ENCODE measurements around the gene ATG5. TPM values are rescaled to one million over a fixed set of nuclear protein-coding genes. Genes with fewer than 3 reads are reported as not detected.

ATG5 gene
- polyA plus RNA-seq, 1 donor from 2014 or later: 45.5 TPM

DNA sequence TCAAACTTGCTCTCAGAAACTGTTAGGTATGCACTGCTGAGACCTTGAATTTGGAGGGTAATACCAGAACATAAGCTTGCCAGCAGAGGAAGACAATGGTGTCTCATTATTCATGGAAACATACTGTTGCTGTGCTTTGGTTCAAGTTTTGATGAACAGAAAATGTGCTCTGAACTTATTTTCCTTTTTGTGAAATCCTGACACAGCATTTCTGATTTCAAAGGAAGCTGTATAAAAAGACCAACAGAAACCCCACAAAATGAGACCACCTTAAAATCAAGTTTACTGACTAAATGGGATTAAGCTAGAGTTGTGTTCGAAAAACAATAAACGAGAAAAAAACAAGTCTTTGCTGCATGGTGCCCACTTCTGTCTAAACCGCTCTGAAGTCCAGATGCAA is 169.1 kb downstream of the ATG5 start:
- no peak overlapping the region for H2AFZ ChIP-seq (ENCODE audit: low read depth, low read length)
- no peaks in the 10 kb centered on the region for H3K9me2 ChIP-seq (ENCODE audit: insufficient read depth, low read length)
- no peak overlapping the region for H3K27ac ChIP-seq (ENCODE audit: low read length)
- H3K9ac ChIP-seq (ENCODE audit: low read length): no peak overlapping the region
- TF ChIP-seq RAD21 (conservative IDR thresholded peaks at IDR 0.05) (no peak), POLR2AphosphoS5 (IDR thresholded peaks at IDR 0.05) (no peak), SMC3 (conservative IDR thresholded peaks at IDR 0.05; ENCODE audit: poor library complexity) (no peak), EZH2 (IDR thresholded peaks at IDR 0.05; ENCODE audit: borderline replicate concordance, insufficient read depth, low read length, poor library complexity, severe bottlenecking) (no peak), MXI1 (conservative IDR thresholded peaks at IDR 0.05; ENCODE audit: poor library complexity, severe bottlenecking) (no peak), TAF1 (IDR thresholded peaks at IDR 0.05; ENCODE audit: low read depth) (no peak), EP300 (conservative IDR thresholded peaks at IDR 0.05; ENCODE audit: poor library complexity, severe bottlenecking) (no peak)
- TF ChIP-seq, protein P1, sequence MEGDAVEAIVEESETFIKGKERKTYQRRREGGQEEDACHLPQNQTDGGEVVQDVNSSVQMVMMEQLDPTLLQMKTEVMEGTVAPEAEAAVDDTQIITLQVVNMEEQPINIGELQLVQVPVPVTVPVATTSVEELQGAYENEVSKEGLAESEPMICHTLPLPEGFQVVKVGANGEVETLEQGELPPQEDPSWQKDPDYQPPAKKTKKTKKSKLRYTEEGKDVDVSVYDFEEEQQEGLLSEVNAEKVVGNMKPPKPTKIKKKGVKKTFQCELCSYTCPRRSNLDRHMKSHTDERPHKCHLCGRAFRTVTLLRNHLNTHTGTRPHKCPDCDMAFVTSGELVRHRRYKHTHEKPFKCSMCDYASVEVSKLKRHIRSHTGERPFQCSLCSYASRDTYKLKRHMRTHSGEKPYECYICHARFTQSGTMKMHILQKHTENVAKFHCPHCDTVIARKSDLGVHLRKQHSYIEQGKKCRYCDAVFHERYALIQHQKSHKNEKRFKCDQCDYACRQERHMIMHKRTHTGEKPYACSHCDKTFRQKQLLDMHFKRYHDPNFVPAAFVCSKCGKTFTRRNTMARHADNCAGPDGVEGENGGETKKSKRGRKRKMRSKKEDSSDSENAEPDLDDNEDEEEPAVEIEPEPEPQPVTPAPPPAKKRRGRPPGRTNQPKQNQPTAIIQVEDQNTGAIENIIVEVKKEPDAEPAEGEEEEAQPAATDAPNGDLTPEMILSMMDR (IDR thresholded peaks at IDR 0.05; ENCODE audit: poor library complexity, severe bottlenecking): no peak
- TF ChIP-seq, protein P2, sequence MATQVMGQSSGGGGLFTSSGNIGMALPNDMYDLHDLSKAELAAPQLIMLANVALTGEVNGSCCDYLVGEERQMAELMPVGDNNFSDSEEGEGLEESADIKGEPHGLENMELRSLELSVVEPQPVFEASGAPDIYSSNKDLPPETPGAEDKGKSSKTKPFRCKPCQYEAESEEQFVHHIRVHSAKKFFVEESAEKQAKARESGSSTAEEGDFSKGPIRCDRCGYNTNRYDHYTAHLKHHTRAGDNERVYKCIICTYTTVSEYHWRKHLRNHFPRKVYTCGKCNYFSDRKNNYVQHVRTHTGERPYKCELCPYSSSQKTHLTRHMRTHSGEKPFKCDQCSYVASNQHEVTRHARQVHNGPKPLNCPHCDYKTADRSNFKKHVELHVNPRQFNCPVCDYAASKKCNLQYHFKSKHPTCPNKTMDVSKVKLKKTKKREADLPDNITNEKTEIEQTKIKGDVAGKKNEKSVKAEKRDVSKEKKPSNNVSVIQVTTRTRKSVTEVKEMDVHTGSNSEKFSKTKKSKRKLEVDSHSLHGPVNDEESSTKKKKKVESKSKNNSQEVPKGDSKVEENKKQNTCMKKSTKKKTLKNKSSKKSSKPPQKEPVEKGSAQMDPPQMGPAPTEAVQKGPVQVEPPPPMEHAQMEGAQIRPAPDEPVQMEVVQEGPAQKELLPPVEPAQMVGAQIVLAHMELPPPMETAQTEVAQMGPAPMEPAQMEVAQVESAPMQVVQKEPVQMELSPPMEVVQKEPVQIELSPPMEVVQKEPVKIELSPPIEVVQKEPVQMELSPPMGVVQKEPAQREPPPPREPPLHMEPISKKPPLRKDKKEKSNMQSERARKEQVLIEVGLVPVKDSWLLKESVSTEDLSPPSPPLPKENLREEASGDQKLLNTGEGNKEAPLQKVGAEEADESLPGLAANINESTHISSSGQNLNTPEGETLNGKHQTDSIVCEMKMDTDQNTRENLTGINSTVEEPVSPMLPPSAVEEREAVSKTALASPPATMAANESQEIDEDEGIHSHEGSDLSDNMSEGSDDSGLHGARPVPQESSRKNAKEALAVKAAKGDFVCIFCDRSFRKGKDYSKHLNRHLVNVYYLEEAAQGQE (IDR thresholded peaks at IDR 0.05; ENCODE audit: borderline replicate concordance): no peak
- no peak overlapping the region for H3K4me2 ChIP-seq (ENCODE audit: low read length)
- no peaks in the 10 kb centered on the region for H3K27me3 ChIP-seq (ENCODE audit: insufficient read depth, low read depth, low read length)
- H3K4me3 ChIP-seq (ENCODE audit: low read length): no peak overlapping the region
- no peaks in the 10 kb centered on the region for H4K20me1 ChIP-seq (ENCODE audit: insufficient read depth)
- H3K9me3 ChIP-seq (ENCODE audit: low read length): no peaks in the 10 kb centered on the region
- H3K36me3 ChIP-seq (ENCODE audit: insufficient read depth, low read length): no peaks in the 10 kb centered on the region
- H3K79me2 ChIP-seq (replicated peaks; ENCODE audit: insufficient read depth, low read length): no peaks in the 10 kb centered on the region
- H3F3A ChIP-seq (ENCODE audit: insufficient read depth, low read length, poor library complexity, severe bottlenecking): no peaks in the 10 kb centered on the region

DNA sequence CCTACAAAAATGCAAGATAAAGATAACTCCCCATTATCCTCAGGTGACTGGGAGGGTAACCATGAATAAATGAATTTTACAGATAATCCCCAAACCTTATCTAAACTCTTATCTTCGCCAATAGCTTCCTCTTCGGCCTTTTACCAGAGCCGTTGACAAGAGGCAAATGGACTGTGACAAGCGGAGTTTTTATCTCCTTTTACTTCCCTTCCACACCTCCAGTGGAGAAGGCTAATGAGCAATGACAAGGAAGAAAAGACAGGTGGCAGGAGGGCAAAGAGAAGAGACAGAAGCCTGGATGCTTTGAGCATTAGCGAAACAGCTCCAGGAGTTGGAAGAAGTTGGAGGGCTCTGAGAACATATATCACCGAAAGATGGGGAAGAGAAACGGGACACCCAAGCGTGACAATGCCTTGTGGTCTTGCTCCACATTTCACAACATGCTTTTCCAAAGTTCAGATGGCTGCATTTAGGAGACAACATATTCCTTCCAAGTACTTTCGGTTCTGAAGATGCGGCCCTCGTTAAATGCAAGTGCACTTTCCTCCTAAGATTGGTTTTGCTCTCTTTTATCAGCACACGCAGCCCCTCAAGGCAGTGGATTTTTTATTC is 170.2 kb downstream of the ATG5 start:
- TF ChIP-seq, protein P2 (IDR thresholded peaks at IDR 0.05; ENCODE audit: borderline replicate concordance): no peak
- no peak for TF ChIP-seq MXI1 (conservative IDR thresholded peaks at IDR 0.05; ENCODE audit: poor library complexity, severe bottlenecking)
- Histone ChIP-seq H4K20me1 (ENCODE audit: insufficient read depth) (no peaks in the 10 kb centered on the region), H3K27ac (ENCODE audit: low read length) (no peak overlapping the region), H3K9ac (ENCODE audit: low read length) (no peak overlapping the region), H3K27me3 (ENCODE audit: insufficient read depth, low read depth, low read length) (no peaks in the 10 kb centered on the region), H2AFZ (ENCODE audit: low read depth, low read length) (no peak overlapping the region), H3K79me2 (replicated peaks; ENCODE audit: insufficient read depth, low read length) (no peaks in the 10 kb centered on the region), H3K9me2 (ENCODE audit: insufficient read depth, low read length) (no peaks in the 10 kb centered on the region), H3K4me2 (ENCODE audit: low read length) (no peak overlapping the region), H3K9me3 (ENCODE audit: low read length) (no peaks in the 10 kb centered on the region), H3K4me3 (ENCODE audit: low read length) (no peak overlapping the region), H3F3A (ENCODE audit: insufficient read depth, low read length, poor library complexity, severe bottlenecking) (no peaks in the 10 kb centered on the region), H3K36me3 (ENCODE audit: insufficient read depth, low read length) (no peaks in the 10 kb centered on the region)

Data from neural cell (in vitro differentiated cells).